Activated T-cell treated with anti-CD3 and anti-CD28 coated beads for 1 hour (primary cell): ENCODE data around the gene TWIST2.

ENCODE experiments used
- DNase-seq: peaks from one replicate; pipeline ENCODE4 v3.0.0-alpha.2; 2020; ENCODE audit warnings: low read depth

The TWIST2 gene

DNA sequence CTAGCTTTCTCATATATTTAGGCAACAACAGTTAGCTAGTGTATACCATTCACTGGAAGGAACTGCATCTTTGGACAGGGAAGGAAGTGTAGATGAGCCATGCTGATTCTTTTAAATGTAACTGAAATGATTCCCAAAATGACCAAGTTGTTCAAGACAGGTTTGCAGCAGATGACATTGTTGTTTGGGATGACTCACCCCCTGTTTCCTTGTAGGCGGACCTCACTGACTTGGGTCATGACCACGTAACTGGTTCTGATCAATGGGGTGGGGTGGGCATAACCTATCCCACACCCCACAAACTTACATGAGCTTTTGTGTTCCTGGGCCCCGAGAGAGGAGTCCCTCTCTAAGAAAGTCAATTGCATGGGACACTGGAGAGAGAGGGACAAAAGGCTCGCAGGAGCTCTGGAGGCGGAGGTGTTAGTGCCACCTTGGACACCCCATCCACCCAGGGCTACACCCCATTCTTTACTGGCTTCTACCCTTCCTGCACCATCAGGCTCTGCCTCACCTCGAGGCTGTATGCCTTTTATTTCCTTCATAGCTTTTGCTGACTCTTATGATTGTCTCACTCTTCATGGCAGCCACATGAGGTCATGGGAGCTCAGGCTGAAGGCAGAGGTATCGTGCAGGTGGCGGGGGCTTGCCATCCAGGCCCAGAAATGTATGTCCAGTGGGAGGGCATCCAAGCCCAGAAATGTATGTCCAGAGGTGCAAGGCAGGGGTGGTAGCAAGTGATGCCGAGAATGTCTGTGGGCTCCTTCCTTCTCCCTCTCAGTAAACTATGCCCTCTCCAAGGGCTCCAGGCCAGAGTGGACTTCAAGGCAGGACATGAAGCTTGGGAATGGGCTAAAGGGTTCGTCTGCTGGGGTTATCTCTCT is 108.0 kb downstream of the TWIST2 start:
- DNase-seq: no peak

DNA sequence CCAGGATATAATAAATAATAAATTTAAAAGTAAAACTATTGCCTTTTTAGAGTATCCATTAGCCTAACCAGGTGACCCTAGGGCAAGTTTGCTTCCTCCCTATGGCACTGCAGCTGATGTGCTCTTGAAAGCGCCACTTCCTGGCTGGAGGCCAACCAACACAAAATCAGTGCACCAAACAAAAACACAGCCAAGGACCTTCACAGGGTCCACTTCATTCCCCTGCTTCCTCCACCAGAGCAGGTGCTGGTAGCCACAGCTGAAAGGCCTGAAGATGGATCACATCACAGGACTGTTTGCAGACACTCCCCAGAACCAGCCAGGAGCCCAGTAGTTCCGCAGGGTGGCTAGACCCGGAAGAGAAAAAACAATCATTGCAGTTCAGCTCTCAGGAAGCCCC is 108.8 kb downstream of the TWIST2 start:
- no peak for DNase-seq
